A549 treated with Hydrocortisone at 1 μM for 4 hours (cell line): ENCODE measurements around the gene POLR1B. TPM values are rescaled to one million over a fixed set of nuclear protein-coding genes. Genes with fewer than 3 reads are reported as not detected.

Source experiments
- total RNA-seq: library from RNA; stranded (reverse); fragments of 200-300 nt; extraction: Qiagen RNA extraction; gene quantifications from 5 replicates; pipeline ENCODE4 v1.2.3, GENCODE V29; 2022

The POLR1B gene, protein sequence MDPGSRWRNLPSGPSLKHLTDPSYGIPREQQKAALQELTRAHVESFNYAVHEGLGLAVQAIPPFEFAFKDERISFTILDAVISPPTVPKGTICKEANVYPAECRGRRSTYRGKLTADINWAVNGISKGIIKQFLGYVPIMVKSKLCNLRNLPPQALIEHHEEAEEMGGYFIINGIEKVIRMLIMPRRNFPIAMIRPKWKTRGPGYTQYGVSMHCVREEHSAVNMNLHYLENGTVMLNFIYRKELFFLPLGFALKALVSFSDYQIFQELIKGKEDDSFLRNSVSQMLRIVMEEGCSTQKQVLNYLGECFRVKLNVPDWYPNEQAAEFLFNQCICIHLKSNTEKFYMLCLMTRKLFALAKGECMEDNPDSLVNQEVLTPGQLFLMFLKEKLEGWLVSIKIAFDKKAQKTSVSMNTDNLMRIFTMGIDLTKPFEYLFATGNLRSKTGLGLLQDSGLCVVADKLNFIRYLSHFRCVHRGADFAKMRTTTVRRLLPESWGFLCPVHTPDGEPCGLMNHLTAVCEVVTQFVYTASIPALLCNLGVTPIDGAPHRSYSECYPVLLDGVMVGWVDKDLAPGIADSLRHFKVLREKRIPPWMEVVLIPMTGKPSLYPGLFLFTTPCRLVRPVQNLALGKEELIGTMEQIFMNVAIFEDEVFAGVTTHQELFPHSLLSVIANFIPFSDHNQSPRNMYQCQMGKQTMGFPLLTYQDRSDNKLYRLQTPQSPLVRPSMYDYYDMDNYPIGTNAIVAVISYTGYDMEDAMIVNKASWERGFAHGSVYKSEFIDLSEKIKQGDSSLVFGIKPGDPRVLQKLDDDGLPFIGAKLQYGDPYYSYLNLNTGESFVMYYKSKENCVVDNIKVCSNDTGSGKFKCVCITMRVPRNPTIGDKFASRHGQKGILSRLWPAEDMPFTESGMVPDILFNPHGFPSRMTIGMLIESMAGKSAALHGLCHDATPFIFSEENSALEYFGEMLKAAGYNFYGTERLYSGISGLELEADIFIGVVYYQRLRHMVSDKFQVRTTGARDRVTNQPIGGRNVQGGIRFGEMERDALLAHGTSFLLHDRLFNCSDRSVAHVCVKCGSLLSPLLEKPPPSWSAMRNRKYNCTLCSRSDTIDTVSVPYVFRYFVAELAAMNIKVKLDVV
- 22.0 to 31.3 TPM (median 22.6 TPM) in 5 replicates for total RNA-seq

DNA sequence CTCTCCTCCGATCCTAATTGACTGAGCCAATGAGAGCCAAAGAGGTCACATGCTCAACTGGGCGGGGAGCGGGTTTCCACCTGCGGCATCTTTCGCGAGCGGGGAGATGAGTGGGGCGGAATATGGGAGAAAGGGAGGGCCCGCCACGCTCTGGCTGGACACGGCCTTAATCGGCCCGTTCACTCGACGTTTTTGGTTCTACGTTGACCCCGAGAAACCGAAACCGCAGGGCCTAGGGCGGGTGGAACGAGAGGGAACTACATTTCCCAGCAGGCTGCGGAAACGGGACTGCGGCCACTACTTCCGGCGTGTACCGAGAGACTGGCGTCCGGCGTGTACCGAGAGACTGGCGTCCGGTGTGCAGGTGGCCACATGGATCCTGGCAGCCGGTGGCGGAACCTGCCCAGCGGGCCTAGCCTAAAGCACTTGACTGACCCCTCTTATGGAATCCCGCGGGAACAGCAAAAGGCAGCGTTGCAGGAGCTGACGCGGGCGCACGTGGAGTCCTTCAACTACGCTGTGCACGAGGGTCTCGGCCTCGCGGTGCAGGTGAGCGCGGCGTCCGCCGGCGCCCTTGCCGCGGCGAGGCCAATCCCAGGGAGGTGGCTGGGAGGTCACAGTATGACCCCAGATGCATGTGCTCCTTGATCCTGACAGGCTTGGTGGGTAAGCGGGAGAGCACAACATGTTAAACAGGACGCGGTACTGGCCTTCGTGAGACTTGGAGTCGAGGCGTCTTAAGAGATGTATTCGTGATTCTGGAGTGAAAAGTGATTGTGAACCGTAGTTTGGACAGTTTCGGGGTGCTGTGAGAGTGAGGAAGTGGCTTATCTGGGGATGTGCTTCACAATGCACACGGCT lies at the start of gene POLR1B:
POLR1B (plus strand) TSS at position 343 of the 861 bp plus-strand sequence; CDS start at position 373, 30 bp downstream.

DNA sequence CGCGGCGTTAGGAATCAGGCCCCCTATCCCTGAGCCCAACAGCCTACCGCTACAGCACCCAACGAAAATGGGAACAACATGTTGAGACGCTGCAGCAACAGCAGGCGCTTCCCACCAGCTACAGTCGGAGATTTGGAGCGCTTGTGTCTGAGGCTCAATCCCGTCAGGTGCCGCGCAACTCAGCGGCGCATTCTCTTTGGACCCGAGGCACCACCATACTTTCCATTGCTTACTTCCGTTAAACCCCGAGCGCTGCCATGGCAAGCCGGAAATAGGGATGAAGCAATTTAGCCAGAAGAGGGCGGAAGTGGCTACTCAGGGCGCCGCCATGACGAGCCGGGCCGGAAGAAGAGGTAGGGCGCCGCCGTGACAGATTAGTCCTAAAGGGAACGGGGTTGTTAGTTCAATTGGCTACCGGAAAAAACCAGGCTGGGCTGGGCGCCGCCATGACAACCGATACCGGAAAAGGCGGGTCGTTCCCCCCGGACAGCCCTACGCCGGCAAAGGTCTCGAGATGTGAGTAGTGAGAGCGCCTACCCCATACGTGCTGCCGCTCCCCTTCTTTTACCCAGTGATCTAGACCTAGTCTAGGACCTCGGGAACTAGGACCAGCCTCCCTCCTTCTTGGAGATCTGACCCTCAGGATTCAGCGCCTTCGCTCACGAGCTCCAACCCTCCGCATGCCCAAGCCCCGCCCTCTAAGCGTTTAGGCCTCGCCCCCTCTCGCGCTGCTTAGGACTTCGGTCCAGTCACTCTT lies 42.0 kb downstream of the POLR1B start, which contains the start of gene CHCHD5:
CHCHD5 (plus strand) TSS at position 476 of the 757 bp plus-strand sequence; CDS start at position 515, 39 bp downstream.

Other genes with a start within 250 kb of the POLR1B start
- 2.3 to 4.7 TPM (median 2.9 TPM) in 5 replicates for gene RGPD8, start 108.8 kb upstream of the POLR1B start, total RNA-seq
- gene TTL, start 60.3 kb upstream of the POLR1B start, total RNA-seq: 34.7 to 41.0 TPM (median 37.8 TPM) in 5 replicates
- 57.5 to 65.1 TPM (median 59.7 TPM) in 5 replicates for gene CHCHD5, start 42.1 kb downstream of the POLR1B start, total RNA-seq
- gene SLC20A1, start 103.5 kb downstream of the POLR1B start, total RNA-seq: 135 to 183 TPM (median 150 TPM) in 5 replicates
- not detected in 5 replicates for gene NT5DC4, start 178.6 kb downstream of the POLR1B start, total RNA-seq
- gene CKAP2L, start 222.1 kb downstream of the POLR1B start, total RNA-seq: 12.3 to 18.6 TPM (median 14.4 TPM) in 5 replicates
- 0.17 to 0.24 TPM (median 0.23 TPM) in 5 replicates for gene IL1A, start 242.0 kb downstream of the POLR1B start, total RNA-seq